LNCaP clone FGC (cell line): ENCODE data around the gene AMN1.
"Not testable (repeated sequence)": the region's sequence is repeated elsewhere in the genome, so short reads cannot be mapped to it uniquely, and the experiment has no call there.

ENCODE experiments used
- DNase-seq: peaks from one replicate; pipeline ENCODE4 v3.0.0-alpha.2; 2011; ENCODE audit warnings: low read depth
- H3K4me3 ChIP-seq: 2 replicates; pipeline ENCODE4 v1.5.1; 2011; ENCODE audit warnings: mild to moderate bottlenecking, low read depth, low read length, control low read depth
- TF ChIP-seq, protein P1 (sequence below): IDR thresholded peaks from 2 replicates; pipeline ENCODE4 v1.5.1; 2012; ENCODE audit warnings: mild to moderate bottlenecking; ENCODE audit not compliant: control insufficient read depth, insufficient read depth; ENCODE audit errors: extremely low read depth

The AMN1 gene

DNA sequence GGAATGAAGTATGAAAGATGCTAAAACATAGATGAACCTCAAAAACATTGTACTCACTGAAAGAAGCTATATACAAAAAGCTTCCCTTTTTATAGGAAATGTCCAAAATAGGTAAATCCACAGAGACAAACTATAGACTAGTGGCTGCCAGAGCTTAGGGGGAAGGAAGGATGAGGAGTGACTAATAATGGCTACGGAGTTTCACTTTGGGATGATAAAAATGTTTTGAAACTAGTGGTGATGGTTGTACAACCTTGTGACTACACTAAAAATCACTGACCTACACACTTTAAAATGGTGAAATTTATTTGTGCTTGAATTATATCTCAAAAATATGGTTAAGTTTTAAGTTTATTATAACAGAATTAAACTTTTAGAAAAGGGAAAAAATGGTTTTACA, 37.1 kb upstream of the AMN1 start:
- no peak overlapping the region for H3K4me3 ChIP-seq
- no peak for DNase-seq
- TF ChIP-seq, protein P1, sequence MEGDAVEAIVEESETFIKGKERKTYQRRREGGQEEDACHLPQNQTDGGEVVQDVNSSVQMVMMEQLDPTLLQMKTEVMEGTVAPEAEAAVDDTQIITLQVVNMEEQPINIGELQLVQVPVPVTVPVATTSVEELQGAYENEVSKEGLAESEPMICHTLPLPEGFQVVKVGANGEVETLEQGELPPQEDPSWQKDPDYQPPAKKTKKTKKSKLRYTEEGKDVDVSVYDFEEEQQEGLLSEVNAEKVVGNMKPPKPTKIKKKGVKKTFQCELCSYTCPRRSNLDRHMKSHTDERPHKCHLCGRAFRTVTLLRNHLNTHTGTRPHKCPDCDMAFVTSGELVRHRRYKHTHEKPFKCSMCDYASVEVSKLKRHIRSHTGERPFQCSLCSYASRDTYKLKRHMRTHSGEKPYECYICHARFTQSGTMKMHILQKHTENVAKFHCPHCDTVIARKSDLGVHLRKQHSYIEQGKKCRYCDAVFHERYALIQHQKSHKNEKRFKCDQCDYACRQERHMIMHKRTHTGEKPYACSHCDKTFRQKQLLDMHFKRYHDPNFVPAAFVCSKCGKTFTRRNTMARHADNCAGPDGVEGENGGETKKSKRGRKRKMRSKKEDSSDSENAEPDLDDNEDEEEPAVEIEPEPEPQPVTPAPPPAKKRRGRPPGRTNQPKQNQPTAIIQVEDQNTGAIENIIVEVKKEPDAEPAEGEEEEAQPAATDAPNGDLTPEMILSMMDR = no peak

DNA sequence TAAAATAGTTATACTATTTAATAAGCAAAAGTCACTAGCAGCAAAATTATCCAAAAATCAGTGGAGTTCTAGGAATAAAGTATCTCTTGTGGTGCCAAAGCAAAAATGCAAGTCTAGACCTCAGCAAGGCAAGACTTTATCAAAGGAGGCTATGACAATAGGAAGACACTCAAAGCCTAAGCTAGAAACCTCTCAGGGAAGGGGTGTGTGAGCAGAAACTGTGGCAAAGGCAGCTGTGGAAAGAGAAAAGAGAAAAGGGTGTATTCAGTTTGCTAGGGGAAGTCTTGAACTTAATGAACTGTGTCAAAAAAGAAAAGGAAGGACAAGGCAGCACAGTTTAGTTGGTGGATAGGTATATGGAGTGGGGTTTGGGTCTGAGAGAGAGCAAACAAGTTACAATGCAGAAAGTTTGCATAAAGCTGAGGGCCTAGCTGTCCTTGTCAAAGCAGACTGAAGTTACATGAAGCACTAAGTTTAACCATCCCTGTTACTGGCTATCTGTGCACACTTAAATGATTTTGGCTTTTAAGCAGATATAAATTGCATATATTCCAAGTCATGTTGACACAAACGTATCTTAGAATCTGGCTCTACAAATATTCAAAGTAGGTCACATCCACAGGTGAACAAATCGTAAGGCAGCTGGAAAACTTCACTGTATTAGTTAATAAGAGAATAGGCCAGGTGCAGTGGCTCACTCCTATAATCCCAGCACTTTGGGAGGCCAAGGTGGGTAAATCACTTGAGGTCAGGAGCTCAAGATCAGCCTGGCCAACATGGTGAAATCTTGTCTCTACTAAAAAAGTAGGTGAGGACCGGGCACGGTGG, 31.0 kb upstream of the AMN1 start:
- no peak overlapping the region for H3K4me3 ChIP-seq
- DNase-seq = peak; percentile 8
- TF ChIP-seq, protein P1 = no peak

DNA sequence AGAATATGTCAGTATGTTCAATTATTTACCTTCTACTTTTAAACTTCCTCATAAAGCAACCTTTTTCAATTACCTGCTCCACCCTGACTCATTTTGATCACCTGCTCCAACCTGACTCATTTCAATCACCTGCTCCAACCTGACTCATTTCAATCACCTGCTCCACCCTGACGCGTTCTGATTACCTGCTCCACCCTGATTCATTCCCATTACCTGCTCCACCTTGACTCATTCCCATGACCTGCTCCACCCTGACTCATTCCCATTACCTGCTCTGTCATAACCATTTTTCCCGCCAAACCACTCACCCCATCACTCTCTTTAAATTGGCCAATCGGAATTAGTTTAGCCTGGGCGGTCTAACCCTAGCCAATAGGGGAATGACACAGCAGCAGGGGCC, 29.5 kb upstream of the AMN1 start:
- not testable (repeated sequence) for H3K4me3 ChIP-seq

DNA sequence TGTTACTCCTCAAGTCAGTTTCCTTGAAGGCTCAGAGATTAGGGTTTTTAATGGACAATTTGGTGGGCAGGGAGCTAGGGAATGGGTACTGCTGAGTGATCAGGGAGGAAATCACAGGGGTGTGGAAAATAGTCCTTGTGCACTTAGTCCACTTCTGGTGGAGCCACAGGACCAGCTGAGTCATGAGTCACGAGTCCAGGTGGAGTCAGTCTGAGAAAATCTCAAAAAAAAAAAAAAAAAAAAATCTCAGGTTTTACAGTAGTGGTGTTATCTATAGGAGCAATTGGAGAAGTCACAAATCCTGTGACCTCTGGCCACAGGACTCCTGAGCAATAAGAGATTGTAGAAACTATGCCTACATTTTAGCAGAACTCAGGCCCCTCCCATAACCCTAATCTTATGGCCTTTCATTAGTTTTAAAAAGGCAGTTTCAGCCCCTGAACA, 28.2 kb upstream of the AMN1 start:
- no peak for DNase-seq
- no peak overlapping the region for H3K4me3 ChIP-seq
- TF ChIP-seq, protein P1 = no peak

More for the DNA sequence above, 29.5 kb upstream of the AMN1 start:
- not testable (repeated sequence) for DNase-seq

DNA sequence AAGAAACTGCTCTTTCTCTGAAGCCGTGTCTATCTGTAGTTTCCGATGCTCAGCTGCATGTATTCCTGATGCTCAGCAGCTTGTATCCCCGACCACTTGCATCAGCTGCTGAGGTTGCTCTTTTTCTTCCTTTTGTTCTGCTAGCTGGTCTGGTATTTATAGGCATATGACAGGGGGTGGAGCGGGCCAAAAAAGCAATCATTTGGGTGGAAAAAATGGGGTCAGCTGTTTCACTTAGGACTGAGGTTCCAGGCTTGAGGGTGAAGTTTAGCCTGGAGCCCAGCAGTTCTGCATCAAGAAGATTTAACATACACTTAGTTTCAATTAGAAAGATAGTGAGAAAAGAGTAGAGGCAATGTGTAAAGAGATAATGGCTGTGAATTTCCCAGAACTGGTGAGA, 23.6 kb upstream of the AMN1 start:
- no peak for DNase-seq
- TF ChIP-seq, protein P1 = no peak
- H3K4me3 ChIP-seq = no peak overlapping the region

DNA sequence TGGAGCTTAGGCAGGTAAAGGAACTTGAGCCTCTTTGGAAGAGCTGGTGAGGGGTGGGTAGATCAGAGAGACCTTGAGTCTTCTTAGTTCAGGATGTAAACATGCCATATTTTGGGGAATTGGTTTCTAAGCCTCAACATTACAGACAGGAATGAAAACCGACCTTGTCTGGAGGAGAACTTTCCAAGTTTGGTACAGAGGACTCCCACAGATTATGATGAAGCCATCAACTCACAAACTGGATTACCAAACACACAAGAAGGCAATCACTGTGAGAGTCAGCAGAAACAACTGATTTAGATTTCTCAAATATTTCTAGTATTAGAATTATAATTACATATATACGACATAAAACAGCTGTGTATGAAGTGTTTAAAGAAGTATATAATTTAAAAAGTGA, 22.3 kb upstream of the AMN1 start:
- TF ChIP-seq, protein P1 = no peak
- no peak for DNase-seq
- H3K4me3 ChIP-seq = no peak overlapping the region

DNA sequence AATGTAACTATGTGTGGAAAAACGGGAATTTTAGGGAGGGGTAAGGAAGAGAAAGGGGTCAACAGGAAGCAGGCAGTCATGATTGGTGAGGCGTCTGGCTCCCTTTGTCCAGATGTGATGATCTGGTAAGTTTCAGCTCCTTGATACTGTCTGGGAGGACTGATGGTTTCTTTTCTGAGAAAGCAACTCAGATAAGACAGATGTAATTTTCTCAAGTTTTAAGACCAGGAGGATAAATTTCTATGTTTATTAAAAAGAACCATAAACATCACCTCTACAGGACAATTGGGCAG, 21.9 kb upstream of the AMN1 start:
- DNase-seq = no peak
- no peak overlapping the region for H3K4me3 ChIP-seq
- TF ChIP-seq, protein P1 = no peak
